NOMO-1 (cell line): Measurements from ENCODE around the gene TFEB.

Experiments used
- DNase-seq, 2 experiments: peaks; one replicate each; lab custom pipeline; 2025; ENCODE audit not compliant: unreplicated experiment in 2 of 2; lab: John Stamatoyannopoulos, UW

The TFEB gene

GRCh38 chr6:41656002-41656691 is 79.3 kb downstream of the TFEB start:
- no peak for DNase-seq

GRCh38 chr6:41655646-41656001 is 79.8 kb downstream of the TFEB start:
- DNase-seq, result no peak

GRCh38 chr6:41655176-41655575 is 80.2 kb downstream of the TFEB start:
- DNase-seq, result no peak

- DNase-seq, result no peak
Measured at GRCh38 chr6:41654698-41655151, 80.7 kb downstream of the TFEB start.

GRCh38 chr6:41654151-41654697 is 81.2 kb downstream of the TFEB start:
- DNase-seq, result no peak

- no peak for DNase-seq
Measured at GRCh38 chr6:41653691-41654090, 81.7 kb downstream of the TFEB start.

GRCh38 chr6:41652866-41653652 is 82.3 kb downstream of the TFEB start:
- DNase-seq, result no peak

- DNase-seq, result no peak
Measured at GRCh38 chr6:41651962-41652657, 83.3 kb downstream of the TFEB start.

- no peak for DNase-seq
Measured at GRCh38 chr6:41651246-41651961, 84.0 kb downstream of the TFEB start.

- DNase-seq, result no peak
Measured at GRCh38 chr6:41650120-41650519, 85.3 kb downstream of the TFEB start.

- no peak for DNase-seq
Measured at GRCh38 chr6:41649596-41649995, 85.8 kb downstream of the TFEB start.

GRCh38 chr6:41648921-41649320 is 86.5 kb downstream of the TFEB start:
- no peak for DNase-seq

- DNase-seq, result no peak
Measured at GRCh38 chr6:41648070-41648585, 87.3 kb downstream of the TFEB start.

GRCh38 chr6:41647061-41647511 is 88.3 kb downstream of the TFEB start:
- no peak for DNase-seq

- DNase-seq, result no peak
Measured at GRCh38 chr6:41646026-41646795, 89.2 kb downstream of the TFEB start.

GRCh38 chr6:41645007-41645618 is 90.3 kb downstream of the TFEB start:
- no peak for DNase-seq

- DNase-seq, result no peak
Measured at GRCh38 chr6:41644297-41644879, 91.0 kb downstream of the TFEB start.

- DNase-seq, result no peak
Measured at GRCh38 chr6:41643899-41644269, 91.5 kb downstream of the TFEB start.
